Activated naive CD4-positive, alpha-beta T cell treated with anti-CD3 and anti-CD28 coated beads for 36 hours (primary cell): ENCODE results near the gene CYP24A1. TPM values are rescaled to one million over a fixed set of nuclear protein-coding genes. Genes with fewer than 3 reads are reported as not detected.
A peak's percentile ranks its signal among the peaks of the same experiment; 100 is the strongest.

Source experiments
- CTCF ChIA-PET: fragments of 350-600 bp; sonication (Branson Sonifier 250); formaldehyde crosslinking; loops from one replicate; lab custom pipeline; 2021; ENCODE audit warnings: antibody characterized with exemption; lab: Charles Lee
- DNase-seq: peaks from one replicate; pipeline ENCODE4 v3.0.0-alpha.2; 2020
- H3K27ac Mint-ChIP-seq: one replicate; pipeline ENCODE4 v1.8.0; 2021; ENCODE audit warnings: mild to moderate bottlenecking, mixed read lengths
- H3K27me3 Mint-ChIP-seq: one replicate; pipeline ENCODE4 v1.8.0; 2021; ENCODE audit warnings: low read depth, mixed read lengths
- H3K36me3 Mint-ChIP-seq: one replicate; pipeline ENCODE4 v1.8.0; 2021; ENCODE audit warnings: low read depth, mixed read lengths
- H3K4me1 Mint-ChIP-seq: one replicate; pipeline ENCODE4 v1.8.0; 2021; ENCODE audit warnings: low read depth, mixed read lengths
- H3K4me3 Mint-ChIP-seq: one replicate; pipeline ENCODE4 v1.8.0; 2021; ENCODE audit warnings: mild to moderate bottlenecking, moderate library complexity, mixed read lengths
- H3K9me3 Mint-ChIP-seq: one replicate; pipeline ENCODE4 v1.8.0; 2021; ENCODE audit warnings: mixed read lengths
- intact Hi-C: fragments of 100-400 bp; cut with micrococcal nuclease; formaldehyde crosslinking; loops from one replicate; pipeline ENCODE4 v1.15.1; 2023
- total RNA-seq, 2 experiments: library from RNA; stranded (reverse); gene quantifications; one replicate each; pipeline ENCODE4 v1.2.3, GENCODE V29; 2021

The CYP24A1 gene
- total RNA-seq, result not detected

- no peaks in the 10 kb centered on the region for H3K9me3 Mint-ChIP-seq
- DNase-seq, result no peak
- H3K4me1 Mint-ChIP-seq, result peaks cover 21% of the 10 kb centered on the region
- no peak within 1 kb of the TSS for H3K27ac Mint-ChIP-seq
- H3K4me3 Mint-ChIP-seq, result peak within 1 kb of the TSS; percentile 38
- peaks cover 74% of the 10 kb centered on the region for H3K27me3 Mint-ChIP-seq
- intact Hi-C loops, result no loop called here
- CTCF ChIA-PET, result no interaction called here
- H3K36me3 Mint-ChIP-seq, result no peaks in the 10 kb centered on the region
Measured at GRCh38 chr20:54173653-54174456, at the start of gene CYP24A1. CYP24A1 (minus strand) TSS chr20:54173986; CDS start chr20:54173579, 407 bp downstream.

GRCh38 chr20:54223285-54223684 lies 49.5 kb upstream of the CYP24A1 start:
- DNase-seq, result no peak
- H3K27me3 Mint-ChIP-seq, result no peaks in the 10 kb centered on the region
- no peak overlapping the region for H3K27ac Mint-ChIP-seq
- peaks cover 33% of the 10 kb centered on the region for H3K4me1 Mint-ChIP-seq
- intact Hi-C loops, result loop anchor here (5.0 kb wide), 1 partner anchor 249 kb away; no protein-coding TSS in a partner anchor
- H3K4me3 Mint-ChIP-seq, result no peak overlapping the region
- H3K9me3 Mint-ChIP-seq, result peaks cover 5% of the 10 kb centered on the region
- H3K36me3 Mint-ChIP-seq, result peaks cover 5% of the 10 kb centered on the region
- CTCF ChIA-PET, result interaction anchor here (0.7 to 1.8 kb wide), 5 partner anchors 16 to 423 kb away, joined by 3 to 5 read pairs (median 4); partner anchors contain the start of gene PFDN4

- no peaks in the 10 kb centered on the region for H3K9me3 Mint-ChIP-seq
- peaks cover 35% of the 10 kb centered on the region for H3K4me1 Mint-ChIP-seq
- H3K4me3 Mint-ChIP-seq, result peak overlapping the region; percentile 19
- no peak for DNase-seq
- H3K27me3 Mint-ChIP-seq, result no peaks in the 10 kb centered on the region
- CTCF ChIA-PET, result interaction anchor here (0.7 to 1.8 kb wide), 7 partner anchors 15 to 425 kb away, joined by 3 to 5 read pairs (median 4); partner anchors contain the start of gene PFDN4
- peak overlapping the region; percentile 85 for H3K27ac Mint-ChIP-seq
- H3K36me3 Mint-ChIP-seq, result peaks cover 7% of the 10 kb centered on the region
- intact Hi-C loops, result loop anchor here (1.0 to 5.0 kb wide), 4 partner anchors 14 to 250 kb away; partner anchors contain the start of gene PFDN4
Measured at GRCh38 chr20:54221996-54222890, 48.5 kb upstream of the CYP24A1 start.

GRCh38 chr20:54221353-54221752 lies 47.6 kb upstream of the CYP24A1 start:
- intact Hi-C loops, result loop anchor here (1.0 to 5.0 kb wide), 4 partner anchors 13 to 251 kb away; partner anchors contain the start of gene PFDN4
- Mint-ChIP-seq H3K27ac (peak overlapping the region; percentile 85), H3K4me3 (no peak overlapping the region), H3K27me3 (no peaks in the 10 kb centered on the region), H3K9me3 (no peaks in the 10 kb centered on the region), H3K4me1 (peaks cover 39% of the 10 kb centered on the region), H3K36me3 (peaks cover 13% of the 10 kb centered on the region)
- peak; percentile 58 for DNase-seq
- CTCF ChIA-PET, result interaction anchor here (0.6 to 1.8 kb wide), 5 partner anchors 14 to 429 kb away, joined by 3 to 5 read pairs (median 3); partner anchors contain the start of gene PFDN4

- CTCF ChIA-PET, result interaction anchor here (0.6 kb wide), 1 partner anchor 422 kb away, joined by 3 read pairs; no protein-coding TSS in a partner anchor
- Mint-ChIP-seq H3K27me3 (no peaks in the 10 kb centered on the region), H3K4me3 (no peak overlapping the region), H3K27ac (peak overlapping the region; percentile 85), H3K4me1 (peaks cover 41% of the 10 kb centered on the region), H3K9me3 (no peaks in the 10 kb centered on the region), H3K36me3 (peaks cover 16% of the 10 kb centered on the region)
- DNase-seq, result no peak
- intact Hi-C loops, result loop anchor here (1.0 to 5.0 kb wide), 5 partner anchors 12 to 427 kb away; partner anchors contain the start of gene PFDN4
Measured at GRCh38 chr20:54220722-54221121, 46.9 kb upstream of the CYP24A1 start.

- CTCF ChIA-PET, result interaction anchor here (0.7 to 2.1 kb wide), 4 partner anchors 9 to 428 kb away, joined by 3 to 14 read pairs (median 6); partner anchors contain the start of gene PFDN4
Measured at GRCh38 chr20:54219751-54220426, 46.1 kb upstream of the CYP24A1 start.

GRCh38 chr20:54218470-54218869 lies 44.7 kb upstream of the CYP24A1 start:
- CTCF ChIA-PET, result interaction anchor here (2.1 kb wide), 2 partner anchors 8 to 430 kb away, joined by 4 to 14 read pairs; no protein-coding TSS in a partner anchor
- H3K36me3 Mint-ChIP-seq, result peaks cover 17% of the 10 kb centered on the region
- H3K27me3 Mint-ChIP-seq, result no peaks in the 10 kb centered on the region
- no peaks in the 10 kb centered on the region for H3K9me3 Mint-ChIP-seq
- intact Hi-C loops, result no loop called here
- DNase-seq, result no peak
- no peak overlapping the region for H3K27ac Mint-ChIP-seq
- H3K4me1 Mint-ChIP-seq, result peaks cover 40% of the 10 kb centered on the region
- H3K4me3 Mint-ChIP-seq, result no peak overlapping the region

More at GRCh38 chr20:54219751-54220426, 46.1 kb upstream of the CYP24A1 start:
- Mint-ChIP-seq H3K4me1 (peaks cover 40% of the 10 kb centered on the region), H3K4me3 (no peak overlapping the region), H3K9me3 (no peaks in the 10 kb centered on the region), H3K27ac (peak overlapping the region; percentile 85), H3K27me3 (no peaks in the 10 kb centered on the region), H3K36me3 (peaks cover 17% of the 10 kb centered on the region)
- peak; percentile 33 for DNase-seq
- intact Hi-C loops, result loop anchor here (1.0 to 5.0 kb wide), 2 partner anchors 252 to 427 kb away; no protein-coding TSS in a partner anchor

- H3K27me3 Mint-ChIP-seq, result no peaks in the 10 kb centered on the region
- no peak overlapping the region for H3K27ac Mint-ChIP-seq
- CTCF ChIA-PET, result interaction anchor here (2.1 kb wide), 1 partner anchor 430 kb away, joined by 14 read pairs; no protein-coding TSS in a partner anchor
- H3K36me3 Mint-ChIP-seq, result peaks cover 17% of the 10 kb centered on the region
- no peak for DNase-seq
- H3K4me3 Mint-ChIP-seq, result no peak overlapping the region
- H3K9me3 Mint-ChIP-seq, result no peaks in the 10 kb centered on the region
- intact Hi-C loops, result no loop called here
- H3K4me1 Mint-ChIP-seq, result peaks cover 40% of the 10 kb centered on the region
Measured at GRCh38 chr20:54217762-54218161, 44.0 kb upstream of the CYP24A1 start.

GRCh38 chr20:54215157-54215789 lies 41.5 kb upstream of the CYP24A1 start:
- intact Hi-C loops, result no loop called here

GRCh38 chr20:54214566-54214965 lies 40.8 kb upstream of the CYP24A1 start:
- no peak for DNase-seq
- intact Hi-C loops, result no loop called here
- Mint-ChIP-seq H3K27me3 (no peaks in the 10 kb centered on the region), H3K4me3 (no peak overlapping the region), H3K4me1 (peaks cover 40% of the 10 kb centered on the region), H3K27ac (no peak overlapping the region), H3K9me3 (no peaks in the 10 kb centered on the region), H3K36me3 (peaks cover 16% of the 10 kb centered on the region)
- CTCF ChIA-PET, result interaction anchor here (0.7 to 2.1 kb wide), 5 partner anchors 15 to 435 kb away, joined by 3 to 14 read pairs (median 5); no protein-coding TSS in a partner anchor

More at GRCh38 chr20:54215157-54215789, 41.5 kb upstream of the CYP24A1 start:
- Mint-ChIP-seq H3K27me3 (no peaks in the 10 kb centered on the region), H3K4me1 (peaks cover 34% of the 10 kb centered on the region), H3K9me3 (no peaks in the 10 kb centered on the region), H3K4me3 (no peak overlapping the region), H3K36me3 (peaks cover 16% of the 10 kb centered on the region), H3K27ac (no peak overlapping the region)
- no peak for DNase-seq
- CTCF ChIA-PET, result interaction anchor here (1.0 to 2.1 kb wide), 3 partner anchors 16 to 434 kb away, joined by 3 to 14 read pairs (median 6); no protein-coding TSS in a partner anchor
